GM18868 (cell line): ENCODE results near the gene SLC4A2.

ENCODE experiments used
- ATAC-seq: cut with Tn5 transposase; IDR thresholded peaks from one replicate; pipeline ENCODE4 v1.9.1; 2021; ENCODE audit warnings: mild to moderate bottlenecking, moderate library complexity; ENCODE audit not compliant: unreplicated experiment

The SLC4A2 gene

GRCh38 chr7:151078233-151079040, 19.0 kb downstream of the SLC4A2 start:
- ATAC-seq, result no peak

- ATAC-seq, result no peak
Measured at GRCh38 chr7:151079199-151079910, 20.0 kb downstream of the SLC4A2 start.

- no peak for ATAC-seq
Measured at GRCh38 chr7:151080067-151080521, 20.7 kb downstream of the SLC4A2 start.

- peak; percentile 79 for ATAC-seq
Measured at GRCh38 chr7:151080522-151081169, 21.3 kb downstream of the SLC4A2 start, which contains the start of gene FASTK. Gene FASTK (minus strand): TSS chr7:151080809. CDS start chr7:151080766, 43 bp downstream.

GRCh38 chr7:151081170-151082101, 22.0 kb downstream of the SLC4A2 start:
- no peak for ATAC-seq

GRCh38 chr7:151082141-151083070, 23.0 kb downstream of the SLC4A2 start:
- ATAC-seq, result no peak

- ATAC-seq, result peak; percentile 48
Measured at GRCh38 chr7:151083071-151083823, 23.9 kb downstream of the SLC4A2 start, which contains the start of gene TMUB1. Gene TMUB1 (minus strand): TSS chr7:151083493. CDS start chr7:151082563, 930 bp downstream.

- ATAC-seq, result no peak
Measured at GRCh38 chr7:151083824-151084160, 24.4 kb downstream of the SLC4A2 start.

- no peak for ATAC-seq
Measured at GRCh38 chr7:151085329-151085690, 25.9 kb downstream of the SLC4A2 start.

- peak; percentile 39 for ATAC-seq
Measured at GRCh38 chr7:151085691-151086620, 26.6 kb downstream of the SLC4A2 start, which contains the start of gene AGAP3. Gene AGAP3 (plus strand): TSS chr7:151086475. CDS start chr7:151086742, 267 bp downstream.

GRCh38 chr7:151086802-151087244, 27.4 kb downstream of the SLC4A2 start:
- ATAC-seq, result no peak

GRCh38 chr7:151087245-151088018, 28.0 kb downstream of the SLC4A2 start:
- ATAC-seq, result peak; percentile 17

GRCh38 chr7:151088019-151088855, 28.8 kb downstream of the SLC4A2 start:
- ATAC-seq, result no peak

GRCh38 chr7:151088856-151089699, 29.7 kb downstream of the SLC4A2 start:
- ATAC-seq, result no peak
